HEK293 (cell line): Measurements from ENCODE around the gene SF3A1.

Experiments
- CTCF ChIA-PET: fragments of 350-600 bp; formaldehyde crosslinking; extraction: SDS; loops from one replicate; lab custom pipeline; 2021; ENCODE audit warnings: antibody characterized with exemption; lab: Yijun Ruan, JAX
- POLR2A ChIA-PET: fragments of 300-600 bp; formaldehyde crosslinking; extraction: SDS; loops from one replicate; lab custom pipeline; 2020; ENCODE audit warnings: antibody characterized with exemption, inconsistent platforms; lab: Yijun Ruan, JAX
- H3K27ac ChIP-seq: fragments of 200-500 bp; sonication (Bioruptor generic); 2 replicates; pipeline ENCODE4 v1.5.1; 2014; ENCODE audit warnings: low read depth, low read length, control low read depth, inconsistent platforms; ENCODE audit errors: extremely low read depth
- H3K36me3 ChIP-seq, 2 experiments: fragments of 200-500 bp in 1 of 2; sonication (Bioruptor generic) in 1 of 2; 1 replicate in 1 of 2; 2 replicates in 1 of 2; pipeline ENCODE4 v1.5.1; 2014 to 2017; ENCODE audit warnings: inconsistent platforms in 2 of 2, low read length in 2 of 2; ENCODE audit not compliant: control insufficient read depth in 2 of 2, insufficient read depth in 1 of 2
- H3K4me1 ChIP-seq: fragments of 200-500 bp; sonication (Bioruptor generic); 2 replicates; pipeline ENCODE4 v1.5.1; 2014; ENCODE audit warnings: mild to moderate bottlenecking, low read length, inconsistent platforms; ENCODE audit not compliant: control insufficient read depth, insufficient read depth
- H3K4me3 ChIP-seq: 2 replicates; pipeline ENCODE4 v1.5.1; 2011; ENCODE audit warnings: low read depth, mild to moderate bottlenecking, control low read depth, low read length, moderate library complexity
- H3K9me3 ChIP-seq: fragments of 200-500 bp; sonication (Bioruptor generic); 2 replicates; pipeline ENCODE4 v1.5.1; 2014; ENCODE audit warnings: low read depth, low read length, inconsistent platforms; ENCODE audit not compliant: control insufficient read depth, insufficient read depth
- GLIS1 ChIP-seq: fragments of 450-650 bp; formaldehyde crosslinking; IDR thresholded peaks from 2 replicates; pipeline ENCODE4 v1.5.1; 2016; ENCODE audit warnings: missing biosample characterization, missing genetic modification characterization
- KLF9 ChIP-seq: fragments of 450-650 bp; formaldehyde crosslinking; IDR thresholded peaks from 2 replicates; pipeline ENCODE4 v1.5.1; 2016; ENCODE audit warnings: missing biosample characterization, missing genetic modification characterization, low read depth
- MEIS1 ChIP-seq: sonication (generic); formaldehyde crosslinking; IDR thresholded peaks from 2 replicates; pipeline ENCODE4 v1.8.1; 2022; ENCODE audit warnings: missing genetic modification reagents, mild to moderate bottlenecking, borderline replicate concordance
- SP2 ChIP-seq: fragments of 450-650 bp; formaldehyde crosslinking; IDR thresholded peaks from 2 replicates; pipeline ENCODE4 v1.5.1; 2016; ENCODE audit warnings: missing biosample characterization, missing genetic modification characterization
- YY1 ChIP-seq: fragments of 450-650 bp; formaldehyde crosslinking; IDR thresholded peaks from 2 replicates; pipeline ENCODE4 v1.5.1; 2018; ENCODE audit warnings: missing biosample characterization, missing genetic modification characterization
- YY2 ChIP-seq: fragments of 450-650 bp; formaldehyde crosslinking; IDR thresholded peaks from 2 replicates; pipeline ENCODE4 v1.5.1; 2016; ENCODE audit warnings: missing biosample characterization, missing genetic modification characterization
- ZBTB21 ChIP-seq: fragments of 450-650 bp; formaldehyde crosslinking; IDR thresholded peaks from 2 replicates; pipeline ENCODE4 v1.5.1; 2017; ENCODE audit warnings: missing biosample characterization, missing genetic modification characterization
- ZBTB8A ChIP-seq: fragments of 450-650 bp; formaldehyde crosslinking; IDR thresholded peaks from 2 replicates; pipeline ENCODE4 v1.5.1; 2016; ENCODE audit warnings: missing biosample characterization, missing genetic modification characterization
- ZEB2 ChIP-seq: fragments of 450-650 bp; formaldehyde crosslinking; IDR thresholded peaks from 2 replicates; pipeline ENCODE4 v1.5.1; 2016; ENCODE audit warnings: missing biosample characterization, missing genetic modification characterization
- ZNF571 ChIP-seq: fragments of 450-650 bp; formaldehyde crosslinking; IDR thresholded peaks from 2 replicates; pipeline ENCODE4 v1.5.0; 2017; ENCODE audit warnings: missing biosample characterization, missing genetic modification characterization
- ZNF654 ChIP-seq: fragments of 450-650 bp; formaldehyde crosslinking; IDR thresholded peaks from 2 replicates; pipeline ENCODE4 v1.5.1; 2016; ENCODE audit warnings: low read depth, missing biosample characterization, missing genetic modification characterization
- ZNF677 ChIP-seq: fragments of 450-650 bp; IDR thresholded peaks from 2 replicates; pipeline ENCODE4 v1.5.0; 2018; ENCODE audit warnings: missing biosample characterization, mild to moderate bottlenecking, missing genetic modification characterization, moderate library complexity
- ZNF76 ChIP-seq: fragments of 450-650 bp; formaldehyde crosslinking; IDR thresholded peaks from 2 replicates; pipeline ENCODE4; 2016; ENCODE audit warnings: low read depth, missing biosample characterization, missing genetic modification characterization, borderline replicate concordance
- ZNF843 ChIP-seq: fragments of 450-650 bp; formaldehyde crosslinking; IDR thresholded peaks from 2 replicates; pipeline ENCODE4 v1.5.1; 2016; ENCODE audit warnings: missing biosample characterization, missing genetic modification characterization
- TF ChIP-seq, protein P1 (sequence below): fragments of 450-650 bp; formaldehyde crosslinking; IDR thresholded peaks from 2 replicates; pipeline ENCODE4 v1.5.1; 2016; ENCODE audit warnings: missing biosample characterization, missing genetic modification characterization
- TF ChIP-seq, protein P2 (sequence below): fragments of 450-650 bp; formaldehyde crosslinking; IDR thresholded peaks from 2 replicates; pipeline ENCODE4 v1.5.1; 2016; ENCODE audit warnings: missing biosample characterization, missing genetic modification characterization
- TF ChIP-seq, protein P3 (sequence below): fragments of 450-650 bp; formaldehyde crosslinking; IDR thresholded peaks from 2 replicates; pipeline ENCODE4 v1.5.1; 2016; ENCODE audit warnings: missing biosample characterization, missing genetic modification characterization
- TF ChIP-seq, protein P4 (sequence below): fragments of 450-650 bp; formaldehyde crosslinking; IDR thresholded peaks from 2 replicates; pipeline ENCODE4 v1.5.1; 2017; ENCODE audit warnings: missing biosample characterization, missing genetic modification characterization
- TF ChIP-seq, protein P5 (sequence below): sonication (generic); formaldehyde crosslinking; IDR thresholded peaks from 2 replicates; pipeline ENCODE4 v1.8.1; 2022; ENCODE audit warnings: mild to moderate bottlenecking, moderate library complexity, missing genetic modification reagents
- TF ChIP-seq, protein P6 (sequence below): fragments of 450-650 bp; formaldehyde crosslinking; IDR thresholded peaks from 2 replicates; pipeline ENCODE4 v1.5.1; 2017; ENCODE audit warnings: missing biosample characterization, missing genetic modification characterization
- TF ChIP-seq, protein P7 (sequence below): fragments of 450-650 bp; formaldehyde crosslinking; IDR thresholded peaks from 2 replicates; pipeline ENCODE4 v1.5.1; 2016; ENCODE audit warnings: missing biosample characterization, missing genetic modification characterization
- TF ChIP-seq, protein P8 (sequence below): fragments of 450-650 bp; formaldehyde crosslinking; IDR thresholded peaks from 2 replicates; pipeline ENCODE4 v1.5.1; 2016; ENCODE audit warnings: missing biosample characterization, missing genetic modification characterization

SF3A1 gene

DNA sequence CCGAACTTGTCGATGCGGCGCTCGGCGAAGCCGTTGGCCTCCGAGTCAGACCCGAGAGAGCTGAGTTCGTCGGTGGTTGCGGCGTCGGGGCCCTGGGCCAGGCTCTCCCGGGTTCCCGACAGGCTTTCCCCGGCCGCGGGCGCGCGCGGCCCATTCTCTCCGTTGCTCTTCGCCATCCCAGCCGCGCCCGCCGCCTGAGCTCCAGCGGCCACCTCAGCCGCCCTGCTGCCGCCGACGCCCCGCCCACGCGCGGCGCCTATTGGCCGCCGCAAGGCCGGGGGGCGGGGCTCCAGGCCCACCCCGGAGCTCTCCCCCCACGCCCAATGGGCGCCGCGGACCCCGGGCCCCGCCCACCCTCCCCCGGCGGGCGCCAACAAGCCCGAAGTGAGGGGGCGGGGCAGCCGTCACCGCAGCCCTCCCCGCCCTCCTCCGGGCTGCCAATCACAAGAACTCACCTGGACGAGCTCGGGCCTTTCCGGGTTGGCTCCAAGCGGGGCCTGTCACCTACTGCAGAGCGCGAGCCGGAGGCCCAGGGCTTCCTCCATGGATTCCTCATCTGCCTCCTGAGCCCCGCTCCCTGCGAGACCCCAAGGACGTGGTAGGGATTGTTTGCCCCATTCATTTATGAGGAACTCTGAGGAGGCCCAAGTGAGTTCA lies 29.9 kb downstream of the SF3A1 start, which contains the start of gene TBC1D10A:
TBC1D10A (minus strand) TSS at position 236 of the 657 bp plus-strand sequence; CDS start at position 176, 60 bp downstream.
- H3K9me3 ChIP-seq: no peaks in the 10 kb centered on the region
- POLR2A ChIA-PET: interaction anchor here (0.6 to 2.6 kb wide), 18 partner anchors 9 to 97 kb away, joined by 3 to 40 read pairs (median 6); partner anchors contain the start of genes CASTOR1, CCDC157 and SF3A1
- H3K4me1 ChIP-seq: peaks cover 11% of the 10 kb centered on the region
- H3K4me3 ChIP-seq: peak within 1 kb of the TSS; percentile 85
- CTCF ChIA-PET: interaction anchor here (0.7 to 6.6 kb wide), 9 partner anchors 10 to 100 kb away, joined by 3 to 60 read pairs (median 3); partner anchors contain the start of genes CASTOR1 and RNF215
- H3K36me3 ChIP-seq: peaks cover 10 to 30% of the 10 kb centered on the region in 2 experiments; a peak in 2 of 3 replicates
- peak within 1 kb of the TSS; percentile 72 for H3K27ac ChIP-seq
- no peak for TF ChIP-seq ZNF654
- no peak for TF ChIP-seq ZNF843 (tag by site-specific recombination)
- TF ChIP-seq, protein P1, sequence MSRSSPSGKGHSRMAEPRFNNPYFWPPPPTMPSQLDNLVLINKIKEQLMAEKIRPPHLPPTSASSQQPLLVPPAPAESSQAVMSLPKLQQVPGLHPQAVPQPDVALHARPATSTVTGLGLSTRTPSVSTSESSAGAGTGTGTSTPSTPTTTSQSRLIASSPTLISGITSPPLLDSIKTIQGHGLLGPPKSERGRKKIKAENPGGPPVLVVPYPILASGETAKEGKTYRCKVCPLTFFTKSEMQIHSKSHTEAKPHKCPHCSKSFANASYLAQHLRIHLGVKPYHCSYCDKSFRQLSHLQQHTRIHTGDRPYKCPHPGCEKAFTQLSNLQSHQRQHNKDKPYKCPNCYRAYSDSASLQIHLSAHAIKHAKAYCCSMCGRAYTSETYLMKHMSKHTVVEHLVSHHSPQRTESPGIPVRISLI: no peak
- TF ChIP-seq, protein P2, sequence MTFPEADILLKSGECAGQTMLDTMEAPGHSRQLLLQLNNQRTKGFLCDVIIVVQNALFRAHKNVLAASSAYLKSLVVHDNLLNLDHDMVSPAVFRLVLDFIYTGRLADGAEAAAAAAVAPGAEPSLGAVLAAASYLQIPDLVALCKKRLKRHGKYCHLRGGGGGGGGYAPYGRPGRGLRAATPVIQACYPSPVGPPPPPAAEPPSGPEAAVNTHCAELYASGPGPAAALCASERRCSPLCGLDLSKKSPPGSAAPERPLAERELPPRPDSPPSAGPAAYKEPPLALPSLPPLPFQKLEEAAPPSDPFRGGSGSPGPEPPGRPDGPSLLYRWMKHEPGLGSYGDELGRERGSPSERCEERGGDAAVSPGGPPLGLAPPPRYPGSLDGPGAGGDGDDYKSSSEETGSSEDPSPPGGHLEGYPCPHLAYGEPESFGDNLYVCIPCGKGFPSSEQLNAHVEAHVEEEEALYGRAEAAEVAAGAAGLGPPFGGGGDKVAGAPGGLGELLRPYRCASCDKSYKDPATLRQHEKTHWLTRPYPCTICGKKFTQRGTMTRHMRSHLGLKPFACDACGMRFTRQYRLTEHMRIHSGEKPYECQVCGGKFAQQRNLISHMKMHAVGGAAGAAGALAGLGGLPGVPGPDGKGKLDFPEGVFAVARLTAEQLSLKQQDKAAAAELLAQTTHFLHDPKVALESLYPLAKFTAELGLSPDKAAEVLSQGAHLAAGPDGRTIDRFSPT (tag by site-specific recombination): no peak
- TF ChIP-seq, protein P3, sequence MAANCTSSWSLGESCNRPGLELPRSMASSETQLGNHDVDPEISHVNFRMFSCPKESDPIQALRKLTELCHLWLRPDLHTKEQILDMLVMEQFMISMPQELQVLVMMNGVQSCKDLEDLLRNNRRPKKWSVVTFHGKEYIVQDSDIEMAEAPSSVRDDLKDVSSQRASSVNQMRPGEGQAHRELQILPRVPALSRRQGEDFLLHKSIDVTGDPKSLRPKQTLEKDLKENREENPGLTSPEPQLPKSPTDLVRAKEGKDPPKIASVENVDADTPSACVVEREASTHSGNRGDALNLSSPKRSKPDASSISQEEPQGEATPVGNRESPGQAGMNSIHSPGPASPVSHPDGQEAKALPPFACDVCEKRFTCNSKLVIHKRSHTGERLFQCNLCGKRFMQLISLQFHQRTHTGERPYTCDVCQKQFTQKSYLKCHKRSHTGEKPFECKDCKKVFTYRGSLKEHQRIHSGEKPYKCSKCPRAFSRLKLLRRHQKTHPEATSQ: 0 out of 2 replicates have a peak, but pooled peaks have one; percentile 19
- TF ChIP-seq ZNF677 (tag by site-specific recombination): no peak
- TF ChIP-seq, protein P4, sequence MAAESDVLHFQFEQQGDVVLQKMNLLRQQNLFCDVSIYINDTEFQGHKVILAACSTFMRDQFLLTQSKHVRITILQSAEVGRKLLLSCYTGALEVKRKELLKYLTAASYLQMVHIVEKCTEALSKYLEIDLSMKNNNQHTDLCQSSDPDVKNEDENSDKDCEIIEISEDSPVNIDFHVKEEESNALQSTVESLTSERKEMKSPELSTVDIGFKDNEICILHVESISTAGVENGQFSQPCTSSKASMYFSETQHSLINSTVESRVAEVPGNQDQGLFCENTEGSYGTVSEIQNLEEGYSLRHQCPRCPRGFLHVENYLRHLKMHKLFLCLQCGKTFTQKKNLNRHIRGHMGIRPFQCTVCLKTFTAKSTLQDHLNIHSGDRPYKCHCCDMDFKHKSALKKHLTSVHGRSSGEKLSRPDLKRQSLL (tag by site-specific recombination): no peak
- TF ChIP-seq ZNF76 (tag by site-specific recombination): peak; percentile 83; the same call in 1 of the 2 replicates
- TF ChIP-seq GLIS1 (tag by site-specific recombination): peak; percentile 24
- peak; percentile 70 for TF ChIP-seq SP2 (tag by site-specific recombination)
- TF ChIP-seq, protein P5, sequence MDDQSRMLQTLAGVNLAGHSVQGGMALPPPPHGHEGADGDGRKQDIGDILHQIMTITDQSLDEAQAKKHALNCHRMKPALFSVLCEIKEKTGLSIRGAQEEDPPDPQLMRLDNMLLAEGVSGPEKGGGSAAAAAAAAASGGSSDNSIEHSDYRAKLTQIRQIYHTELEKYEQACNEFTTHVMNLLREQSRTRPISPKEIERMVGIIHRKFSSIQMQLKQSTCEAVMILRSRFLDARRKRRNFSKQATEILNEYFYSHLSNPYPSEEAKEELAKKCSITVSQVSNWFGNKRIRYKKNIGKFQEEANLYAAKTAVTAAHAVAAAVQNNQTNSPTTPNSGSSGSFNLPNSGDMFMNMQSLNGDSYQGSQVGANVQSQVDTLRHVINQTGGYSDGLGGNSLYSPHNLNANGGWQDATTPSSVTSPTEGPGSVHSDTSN: 0 out of 2 replicates have a peak, but pooled peaks have one; percentile 65
- no peak for TF ChIP-seq ZNF571 (tag by site-specific recombination)
- peak; percentile 45; the same call in 1 of the 2 replicates for TF ChIP-seq ZEB2 (tag by site-specific recombination)
- TF ChIP-seq, protein P6, sequence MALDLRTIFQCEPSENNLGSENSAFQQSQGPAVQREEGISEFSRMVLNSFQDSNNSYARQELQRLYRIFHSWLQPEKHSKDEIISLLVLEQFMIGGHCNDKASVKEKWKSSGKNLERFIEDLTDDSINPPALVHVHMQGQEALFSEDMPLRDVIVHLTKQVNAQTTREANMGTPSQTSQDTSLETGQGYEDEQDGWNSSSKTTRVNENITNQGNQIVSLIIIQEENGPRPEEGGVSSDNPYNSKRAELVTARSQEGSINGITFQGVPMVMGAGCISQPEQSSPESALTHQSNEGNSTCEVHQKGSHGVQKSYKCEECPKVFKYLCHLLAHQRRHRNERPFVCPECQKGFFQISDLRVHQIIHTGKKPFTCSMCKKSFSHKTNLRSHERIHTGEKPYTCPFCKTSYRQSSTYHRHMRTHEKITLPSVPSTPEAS: no peak
- TF ChIP-seq YY1 (tag by site-specific recombination): 0 out of 2 replicates have a peak, but pooled peaks have one; percentile 40
- no peak for TF ChIP-seq MEIS1 (CRISPR knock-in tag)
- peak; percentile 73 for TF ChIP-seq ZBTB8A
- TF ChIP-seq, protein P7, sequence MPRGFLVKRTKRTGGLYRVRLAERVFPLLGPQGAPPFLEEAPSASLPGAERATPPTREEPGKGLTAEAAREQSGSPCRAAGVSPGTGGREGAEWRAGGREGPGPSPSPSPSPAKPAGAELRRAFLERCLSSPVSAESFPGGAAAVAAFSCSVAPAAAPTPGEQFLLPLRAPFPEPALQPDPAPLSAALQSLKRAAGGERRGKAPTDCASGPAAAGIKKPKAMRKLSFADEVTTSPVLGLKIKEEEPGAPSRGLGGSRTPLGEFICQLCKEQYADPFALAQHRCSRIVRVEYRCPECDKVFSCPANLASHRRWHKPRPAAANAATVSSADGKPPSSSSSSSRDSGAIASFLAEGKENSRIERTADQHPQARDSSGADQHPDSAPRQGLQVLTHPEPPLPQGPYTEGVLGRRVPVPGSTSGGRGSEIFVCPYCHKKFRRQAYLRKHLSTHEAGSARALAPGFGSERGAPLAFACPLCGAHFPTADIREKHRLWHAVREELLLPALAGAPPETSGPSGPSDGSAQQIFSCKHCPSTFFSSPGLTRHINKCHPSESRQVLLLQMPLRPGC (tag by site-specific recombination): peak; percentile 34; the same call in 1 of the 2 replicates
- TF ChIP-seq YY2: no peak
- TF ChIP-seq, protein P8, sequence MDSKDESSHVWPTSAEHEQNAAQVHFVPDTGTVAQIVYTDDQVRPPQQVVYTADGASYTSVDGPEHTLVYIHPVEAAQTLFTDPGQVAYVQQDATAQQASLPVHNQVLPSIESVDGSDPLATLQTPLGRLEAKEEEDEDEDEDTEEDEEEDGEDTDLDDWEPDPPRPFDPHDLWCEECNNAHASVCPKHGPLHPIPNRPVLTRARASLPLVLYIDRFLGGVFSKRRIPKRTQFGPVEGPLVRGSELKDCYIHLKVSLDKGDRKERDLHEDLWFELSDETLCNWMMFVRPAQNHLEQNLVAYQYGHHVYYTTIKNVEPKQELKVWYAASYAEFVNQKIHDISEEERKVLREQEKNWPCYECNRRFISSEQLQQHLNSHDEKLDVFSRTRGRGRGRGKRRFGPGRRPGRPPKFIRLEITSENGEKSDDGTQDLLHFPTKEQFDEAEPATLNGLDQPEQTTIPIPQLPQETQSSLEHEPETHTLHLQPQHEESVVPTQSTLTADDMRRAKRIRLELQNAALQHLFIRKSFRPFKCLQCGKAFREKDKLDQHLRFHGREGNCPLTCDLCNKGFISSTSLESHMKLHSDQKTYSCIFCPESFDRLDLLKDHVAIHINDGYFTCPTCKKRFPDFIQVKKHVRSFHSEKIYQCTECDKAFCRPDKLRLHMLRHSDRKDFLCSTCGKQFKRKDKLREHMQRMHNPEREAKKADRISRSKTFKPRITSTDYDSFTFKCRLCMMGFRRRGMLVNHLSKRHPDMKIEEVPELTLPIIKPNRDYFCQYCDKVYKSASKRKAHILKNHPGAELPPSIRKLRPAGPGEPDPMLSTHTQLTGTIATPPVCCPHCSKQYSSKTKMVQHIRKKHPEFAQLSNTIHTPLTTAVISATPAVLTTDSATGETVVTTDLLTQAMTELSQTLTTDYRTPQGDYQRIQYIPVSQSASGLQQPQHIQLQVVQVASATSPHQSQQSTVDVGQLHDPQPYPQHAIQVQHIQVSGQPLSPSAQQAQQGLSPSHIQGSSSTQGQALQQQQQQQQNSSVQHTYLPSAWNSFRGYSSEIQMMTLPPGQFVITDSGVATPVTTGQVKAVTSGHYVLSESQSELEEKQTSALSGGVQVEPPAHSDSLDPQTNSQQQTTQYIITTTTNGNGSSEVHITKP (tag by site-specific recombination): no peak
- no peak for TF ChIP-seq ZBTB21 (tag by site-specific recombination)
- peak; percentile 49; the same call in 1 of the 2 replicates for TF ChIP-seq KLF9 (tag by site-specific recombination)
